ENCODE measurements around the gene TMEM179.
"Not testable (repeated sequence)": the region's sequence is repeated elsewhere in the genome, so short reads cannot be mapped to it uniquely, and the experiment has no call there.

TMEM179 gene

GRCh38 chr14:104604458-104605449 lies at the start of gene TMEM179:
Gene TMEM179, minus strand, starts transcription at chr14:104604772. Its CDS starts 31 bp downstream, at chr14:104604741.
- DNase-seq, result peak in 1 of 2 experiments; percentile 76

GRCh38 chr14:104654119-104654518 lies 49.5 kb upstream of the TMEM179 start:
- DNase-seq, result no peak

- DNase-seq, result not testable (repeated sequence)
These were observed 48.8 kb upstream of the TMEM179 start for GRCh38 chr14:104653130-104653920.

GRCh38 chr14:104652386-104652785 lies 47.8 kb upstream of the TMEM179 start:
- DNase-seq, result no peak

GRCh38 chr14:104651876-104652260 lies 47.3 kb upstream of the TMEM179 start:
- peak in 1 of 2 experiments; percentile 37 for DNase-seq

- DNase-seq, result no peak
These were observed 46.7 kb upstream of the TMEM179 start for GRCh38 chr14:104650981-104651875.

GRCh38 chr14:104650057-104650980 lies 45.7 kb upstream of the TMEM179 start:
- peak in 1 of 2 experiments; percentile 68 for DNase-seq

GRCh38 chr14:104647467-104648043 lies 43.0 kb upstream of the TMEM179 start:
- no peak for DNase-seq

- DNase-seq, result no peak
These were observed 40.2 kb upstream of the TMEM179 start for GRCh38 chr14:104644656-104645378.

GRCh38 chr14:104644091-104644635 lies 39.6 kb upstream of the TMEM179 start:
- DNase-seq, result no peak

- no peak for DNase-seq
These were observed 38.7 kb upstream of the TMEM179 start for GRCh38 chr14:104643306-104643705.

- DNase-seq, result no peak
These were observed 37.9 kb upstream of the TMEM179 start for GRCh38 chr14:104642540-104642868.

GRCh38 chr14:104641753-104642539 lies 37.4 kb upstream of the TMEM179 start:
- DNase-seq, result no peak

- no peak for DNase-seq
These were observed 36.1 kb upstream of the TMEM179 start for GRCh38 chr14:104640681-104641080.

GRCh38 chr14:104639885-104640548 lies 35.4 kb upstream of the TMEM179 start:
- peak; percentile 24 to 85 for DNase-seq

GRCh38 chr14:104639471-104639870 lies 34.9 kb upstream of the TMEM179 start:
- DNase-seq, result no peak

GRCh38 chr14:104638927-104639450 lies 34.4 kb upstream of the TMEM179 start:
- no peak for DNase-seq

GRCh38 chr14:104638190-104638589 lies 33.6 kb upstream of the TMEM179 start:
- no peak for DNase-seq

Measured in NCI-H526 (cell line).